IMR-90 (cell line): ENCODE measurements around the gene COL4A1. TPM values are rescaled to one million over a fixed set of nuclear protein-coding genes. Genes with fewer than 3 reads are reported as not detected.

Experiments used
- ATAC-seq: fragments of 200-7000 bp; cut with Tn5 transposase; 2 replicates; pipeline ENCODE4 v1.9.1; 2020; ENCODE audit warnings: low read depth, mild to moderate bottlenecking, moderate library complexity
- BruUV-seq: library from RNA; stranded (reverse); fragments of 400-500 nt; replicated peaks from 2 replicates; lab custom pipeline; 2021; lab: Mats Ljungman, UMichigan
- CTCF ChIA-PET: fragments of 300-600 bp; formaldehyde crosslinking; extraction: SDS; loops from one replicate; lab custom pipeline; 2021; ENCODE audit warnings: antibody characterized with exemption; lab: Yijun Ruan, JAX
- POLR2A ChIA-PET: fragments of 300-600 bp; sonication (Branson Sonifier 250); formaldehyde crosslinking; loops from one replicate; lab custom pipeline; 2022; ENCODE audit warnings: antibody characterized with exemption; ENCODE audit not compliant: unreplicated experiment; lab: Charles Lee
- DNase-seq: peaks from one replicate; pipeline ENCODE4 v3.0.0; 2013
- H2AFZ ChIP-seq: replicated peaks from 2 replicates; pipeline ENCODE3; 2013; ENCODE audit warnings: low read length, mild to moderate bottlenecking; ENCODE audit not compliant: poor library complexity
- H2AK5ac ChIP-seq: 2 replicates; pipeline ENCODE4 v1.6.1; 2013; ENCODE audit warnings: low read depth, low read length, inconsistent platforms
- H2AK9ac ChIP-seq: replicated peaks from 2 replicates; pipeline ENCODE3; 2013; ENCODE audit warnings: mild to moderate bottlenecking, low read depth, low read length, moderate library complexity; ENCODE audit not compliant: poor library complexity
- H2BK120ac ChIP-seq: 2 replicates; pipeline ENCODE4 v1.6.1; 2013; ENCODE audit warnings: low read depth, low read length, inconsistent platforms
- H2BK15ac ChIP-seq: 3 replicates; pipeline ENCODE4 v1.6.1; 2013; ENCODE audit warnings: low read depth, low read length, inconsistent platforms
- H2BK20ac ChIP-seq: 2 replicates; pipeline ENCODE4 v1.6.1; 2013; ENCODE audit warnings: low read depth, mild to moderate bottlenecking, inconsistent platforms, low read length, moderate library complexity
- H2BK5ac ChIP-seq: 2 replicates; pipeline ENCODE4 v1.6.1; 2013; ENCODE audit warnings: mild to moderate bottlenecking, low read depth, low read length, inconsistent platforms; ENCODE audit not compliant: poor library complexity, severe bottlenecking
- H3K14ac ChIP-seq: replicated peaks from 2 replicates; pipeline ENCODE4 v1.6.1; 2013; ENCODE audit warnings: low read depth, low read length, inconsistent platforms
- H3K18ac ChIP-seq: 2 replicates; pipeline ENCODE4 v1.6.1; 2013; ENCODE audit warnings: low read depth, low read length, control low read depth
- H3K23ac ChIP-seq: 2 replicates; pipeline ENCODE4 v1.6.1; 2013; ENCODE audit warnings: low read depth, low read length, inconsistent platforms
- H3K27ac ChIP-seq: 2 replicates; pipeline ENCODE4 v1.5.1; 2013; ENCODE audit warnings: mild to moderate bottlenecking, control low read depth, low read length; ENCODE audit not compliant: insufficient read depth
- H3K27me3 ChIP-seq: 2 replicates; pipeline ENCODE4 v1.6.1; 2013; ENCODE audit warnings: low read length; ENCODE audit not compliant: control insufficient read depth, insufficient read depth
- H3K36me3 ChIP-seq: 2 replicates; pipeline ENCODE4 v1.6.1; 2013; ENCODE audit warnings: low read length, mixed read lengths; ENCODE audit not compliant: control insufficient read depth, insufficient read depth
- H3K4ac ChIP-seq: 2 replicates; pipeline ENCODE4 v1.6.1; 2013; ENCODE audit warnings: low read depth, low read length, inconsistent platforms
- H3K4me1 ChIP-seq: 2 replicates; pipeline ENCODE4 v1.6.1; 2013; ENCODE audit warnings: low read length, mixed read lengths; ENCODE audit not compliant: control insufficient read depth, insufficient read depth
- H3K4me2 ChIP-seq: 2 replicates; pipeline ENCODE4 v1.6.1; 2013; ENCODE audit warnings: low read depth, mild to moderate bottlenecking, control low read depth, low read length, moderate library complexity
- H3K4me3 ChIP-seq: 2 replicates; pipeline ENCODE4 v1.5.1; 2013; ENCODE audit warnings: low read depth, mild to moderate bottlenecking, control low read depth, low read length, moderate library complexity; ENCODE audit not compliant: insufficient read depth
- H3K56ac ChIP-seq: 2 replicates; pipeline ENCODE4 v1.6.1; 2013; ENCODE audit warnings: low read length, inconsistent platforms; ENCODE audit not compliant: insufficient read depth; ENCODE audit errors: extremely low read depth
- H3K79me1 ChIP-seq, 2 experiments: 2 replicates each; pipeline ENCODE4 v1.6.1; 2013; ENCODE audit warnings: low read length in 2 of 2, inconsistent platforms in 1 of 2, low read depth in 1 of 2
- H3K9ac ChIP-seq: 2 replicates; pipeline ENCODE4 v1.6.1; 2013; ENCODE audit warnings: low read depth, low read length, control low read depth
- H3K9me1 ChIP-seq: 2 replicates; pipeline ENCODE4 v1.6.1; 2013; ENCODE audit warnings: low read length, inconsistent platforms; ENCODE audit not compliant: insufficient read depth
- H3K9me3 ChIP-seq: 2 replicates; pipeline ENCODE4 v1.6.1; 2013; ENCODE audit warnings: low read length; ENCODE audit not compliant: control insufficient read depth, insufficient read depth
- H4K20me1 ChIP-seq: 2 replicates; pipeline ENCODE4 v1.6.1; 2013; ENCODE audit warnings: low read length, inconsistent platforms; ENCODE audit not compliant: insufficient read depth
- H4K5ac ChIP-seq: 2 replicates; pipeline ENCODE4 v1.6.1; 2013; ENCODE audit warnings: mild to moderate bottlenecking, low read depth, low read length, control low read depth
- H4K8ac ChIP-seq, 2 experiments: 2 replicates each; pipeline ENCODE4 v1.6.1; 2013; ENCODE audit warnings: low read depth in 2 of 2, low read length in 2 of 2, control low read depth in 1 of 2, inconsistent platforms in 1 of 2
- H4K91ac ChIP-seq: 2 replicates; pipeline ENCODE4 v1.6.1; 2013; ENCODE audit warnings: low read depth, low read length, inconsistent platforms; ENCODE audit not compliant: insufficient read depth
- CEBPB ChIP-seq: IDR thresholded peaks from 2 replicates; pipeline ENCODE4 v1.6.1; 2012; ENCODE audit warnings: low read depth, low read length, improper control_type of control experiment
- CHD1 ChIP-seq: IDR thresholded peaks from 2 replicates; pipeline ENCODE4 v1.6.1; 2012; ENCODE audit warnings: low read depth, low read length, improper control_type of control experiment
- FOS ChIP-seq: fragments of 150-350 bp; IDR thresholded peaks from 2 replicates; pipeline ENCODE4 v1.6.1; 2016; ENCODE audit warnings: low read depth, low read length
- MAFK ChIP-seq: IDR thresholded peaks from 2 replicates; pipeline ENCODE4 v1.6.1; 2012; ENCODE audit warnings: low read depth, low read length, improper control_type of control experiment
- NFE2L2 ChIP-seq: fragments of 150-350 bp; IDR thresholded peaks from 2 replicates; pipeline ENCODE4 v1.6.1; 2016; ENCODE audit warnings: low read depth, mild to moderate bottlenecking, low read length
- RAD21 ChIP-seq: IDR thresholded peaks from 2 replicates; pipeline ENCODE4 v1.6.1; 2012; ENCODE audit warnings: low read length, improper control_type of control experiment
- WGBS, 2 experiments: methylation state at CpG; one replicate each; pipeline versions ENCODE4 v1.1.5 to v1.1.7; 2013; ENCODE audit warnings: missing lambda C conversion rate in 2 of 2; ENCODE audit not compliant: insufficient read length in 1 of 2; ENCODE audit errors: extremely low coverage in 2 of 2; 5-methylcytosine and 5-hydroxymethylcytosine counted together
- dilution Hi-C: fragments of 300-500 bp; cut with HindIII; formaldehyde crosslinking; loops from one replicate; pipeline ENCODE4 v1.14.3; 2018; ENCODE audit warnings: low sequenced_read_pairs; ENCODE audit not compliant: unreplicated experiment
- in situ Hi-C: fragments of 300-500 bp; cut with MboI; formaldehyde crosslinking; loops from 3 replicates; pipeline ENCODE4 v1.14.3; 2019; ENCODE audit warnings: low sequenced_read_pairs, inconsistent platforms, mixed read lengths
- intact Hi-C: fragments of 100-400 bp; cut with micrococcal nuclease; formaldehyde crosslinking; loops from 2 replicates; pipeline ENCODE4 v1.10.0; 2022
- polyA plus RNA-seq, 3 experiments: library from polyadenylated mRNA; depleted of rRNA; stranded (reverse); fragments of >200 nt; gene quantifications; 2 replicates each; pipeline ENCODE4 v1.2.3, GENCODE V29; 2012; ENCODE audit warnings: low replicate concordance in 1 of 3
- total RNA-seq: library from RNA; depleted of rRNA; stranded (reverse); fragments of >200 nt; gene quantifications from 2 replicates; pipeline ENCODE4 v1.2.3, GENCODE V29; 2012
- TF ChIP-seq, protein P1 (sequence below): fragments of 150-350 bp; IDR thresholded peaks from 2 replicates; pipeline ENCODE4 v1.6.1; 2017; ENCODE audit warnings: mild to moderate bottlenecking, antibody characterized with exemption, low read length, low read depth

The COL4A1 gene
- total and polyA plus RNA-seq, 2 of the 4 experiments (the other 2 are of a cell fraction), result 230 to 337 TPM

DNA sequence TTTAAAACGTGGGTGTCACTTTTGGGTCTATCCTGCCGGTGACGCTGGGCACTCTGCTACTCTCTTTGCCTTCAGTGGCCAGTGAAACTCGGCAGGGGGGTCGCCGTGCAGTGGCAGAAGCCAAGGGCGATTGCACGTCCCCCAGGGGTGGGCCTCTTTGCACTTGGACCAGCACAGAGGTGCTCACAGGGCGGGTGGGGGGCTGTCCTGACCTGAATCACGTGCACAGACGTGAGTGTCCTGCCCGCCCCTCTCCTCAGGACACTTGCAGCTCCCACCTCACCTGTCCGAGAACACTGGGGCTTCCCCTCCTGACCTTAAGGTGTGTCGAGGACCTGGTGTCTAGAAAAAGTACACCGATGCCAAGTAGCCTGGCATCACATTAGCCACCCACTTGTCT, 16.1 kb downstream of the COL4A1 start:
- Histone ChIP-seq H3K9me1 (peaks cover 47% of the 10 kb centered on the region), H2BK20ac (no peak overlapping the region), H4K20me1 (peaks cover 98% of the 10 kb centered on the region), H2AK9ac (no peak overlapping the region), H3K4me3 (no peak overlapping the region), H3K9ac (no peak overlapping the region), H3K27ac (no peak overlapping the region), H2BK15ac (no peak overlapping the region), H3K56ac (no peak overlapping the region), H3K4ac (no peak overlapping the region), H3K79me1 (peaks cover 33 to 82% of the 10 kb centered on the region in 2 experiments), H3K9me3 (no peaks in the 10 kb centered on the region), H2BK5ac (no peak overlapping the region), H4K8ac (no peak overlapping the region), H3K4me1 (peaks cover 7% of the 10 kb centered on the region; the same call in 1 of the 2 replicates), H3K4me2 (no peak overlapping the region), H4K5ac (no peak overlapping the region), H3K14ac (no peak overlapping the region), H3K18ac (no peak overlapping the region), H2AFZ (no peak overlapping the region), H2BK120ac (no peak overlapping the region), H2AK5ac (no peak overlapping the region), H3K23ac (no peak overlapping the region), H4K91ac (no peak overlapping the region), H3K36me3 (peaks cover 51% of the 10 kb centered on the region), H3K27me3 (no peaks in the 10 kb centered on the region)
- no TSS peak for BruUV-seq
- ChIA-PET POLR2A (no interaction called here), CTCF (interaction anchor here (0.9 kb wide), 1 partner anchor 11 kb away, joined by 3 read pairs; no protein-coding TSS in a partner anchor)
- 100% methylated on average over 7 of the region's 15 CpGs; no CpG with 5 or more reads in 1 of the 2 experiments for WGBS, 2 experiments
- no peak for TF ChIP-seq RAD21
- TF ChIP-seq FOS, result no peak
- no peak for TF ChIP-seq NFE2L2
- no peak for TF ChIP-seq MAFK
- TF ChIP-seq CEBPB, result no peak
- no peak for TF ChIP-seq CHD1
- TF ChIP-seq, protein P1, sequence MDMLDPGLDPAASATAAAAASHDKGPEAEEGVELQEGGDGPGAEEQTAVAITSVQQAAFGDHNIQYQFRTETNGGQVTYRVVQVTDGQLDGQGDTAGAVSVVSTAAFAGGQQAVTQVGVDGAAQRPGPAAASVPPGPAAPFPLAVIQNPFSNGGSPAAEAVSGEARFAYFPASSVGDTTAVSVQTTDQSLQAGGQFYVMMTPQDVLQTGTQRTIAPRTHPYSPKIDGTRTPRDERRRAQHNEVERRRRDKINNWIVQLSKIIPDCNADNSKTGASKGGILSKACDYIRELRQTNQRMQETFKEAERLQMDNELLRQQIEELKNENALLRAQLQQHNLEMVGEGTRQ, result no peak
- no peak for ATAC-seq
- DNase-seq, result no peak
- in situ Hi-C loops (no loop called here), intact Hi-C loops (no loop called here), dilution Hi-C loops (no loop called here)
